Natural killer cell (primary cell): ENCODE data around the gene PLEKHA7. TPM values are rescaled to one million over a fixed set of nuclear protein-coding genes. Genes with fewer than 3 reads are reported as not detected.

ENCODE experiments used
- ATAC-seq, 3 donors: fragments of 150-1000 bp in 2 of 3; fragments of 200-7000 bp in 1 of 3; cut with Tn5 transposase; 1 replicate in 1 of 3; 2 replicates in 2 of 3; pipeline ENCODE4 v1.10.0; 2021; ENCODE audit warnings: mild to moderate bottlenecking in 2 of 3, moderate library complexity in 2 of 3
- DNase-seq, 2 donors: peaks; one replicate each; pipeline versions ENCODE4 v3.0.0 to v3.0.0-alpha.2; 2013 to 2021; ENCODE audit warnings: mixed read lengths in 1 of 2
- H3K27ac ChIP-seq: one replicate; pipeline ENCODE4 v1.5.1; 2013; ENCODE audit warnings: mild to moderate bottlenecking, low read length
- H3K27me3 ChIP-seq: one replicate; pipeline ENCODE4 v1.6.1; 2013; ENCODE audit warnings: low read length; ENCODE audit not compliant: control insufficient read depth, insufficient read depth
- H3K36me3 ChIP-seq: one replicate; pipeline ENCODE4 v1.6.1; 2013; ENCODE audit warnings: low read length; ENCODE audit not compliant: control insufficient read depth, insufficient read depth
- H3K4me1 ChIP-seq: one replicate; pipeline ENCODE4 v1.6.1; 2013; ENCODE audit warnings: low read length; ENCODE audit not compliant: control insufficient read depth, insufficient read depth
- H3K4me3 ChIP-seq: one replicate; pipeline ENCODE4 v1.5.1; 2013; ENCODE audit warnings: low read length
- H3K9me3 ChIP-seq: one replicate; pipeline ENCODE4 v1.6.1; 2013; ENCODE audit warnings: low read length; ENCODE audit not compliant: control insufficient read depth, insufficient read depth
- H3K27ac Mint-ChIP-seq, 2 donors: one replicate each; pipeline ENCODE4 v1.8.0; 2022; ENCODE audit warnings: mild to moderate bottlenecking in 2 of 2, mixed read lengths in 2 of 2, moderate library complexity in 1 of 2
- H3K27me3 Mint-ChIP-seq, 2 donors: one replicate each; pipeline ENCODE4 v1.8.0; 2022; ENCODE audit warnings: low read depth in 2 of 2, mixed read lengths in 2 of 2
- H3K36me3 Mint-ChIP-seq: one replicate; pipeline ENCODE4 v1.8.0; 2022; ENCODE audit warnings: mixed read lengths
- H3K4me1 Mint-ChIP-seq, 2 donors: one replicate each; pipeline ENCODE4 v1.8.0; 2022; ENCODE audit warnings: mixed read lengths in 2 of 2
- H3K4me3 Mint-ChIP-seq: one replicate; pipeline ENCODE4 v1.8.0; 2022; ENCODE audit warnings: mild to moderate bottlenecking, moderate library complexity, mixed read lengths
- H3K9me3 Mint-ChIP-seq, 2 donors: one replicate each; pipeline ENCODE4 v1.8.0; 2022; ENCODE audit warnings: mixed read lengths in 2 of 2
- WGBS: methylation state at CpG from one replicate; pipeline ENCODE4 v1.1.7; 2013; ENCODE audit warnings: missing lambda C conversion rate; ENCODE audit not compliant: insufficient coverage; 5-methylcytosine and 5-hydroxymethylcytosine counted together
- intact Hi-C: fragments of 100-400 bp; cut with micrococcal nuclease; formaldehyde crosslinking; loops from one replicate; pipeline ENCODE4 v1.14.2; 2022
- total RNA-seq, 4 donors: library from RNA; stranded (reverse); fragments of 120-200 nt in 1 of 4; gene quantifications; one replicate each; pipeline versions ENCODE4 v1.2.3 to v1.2.4, GENCODE V29; 2013 to 2022
- TF ChIP-seq, protein P1 (sequence below): fragments of 200-600 bp; IDR thresholded peaks from one replicate; pipeline ENCODE4 v1.8.0; 2022; ENCODE audit warnings: antibody characterized with exemption

Gene PLEKHA7
- total RNA-seq, 3 donors from 2014 or later (not counting 1 experiment from before 2014, with no cell fraction given): 1.00 to 2.5 (median 1.3) TPM

DNA sequence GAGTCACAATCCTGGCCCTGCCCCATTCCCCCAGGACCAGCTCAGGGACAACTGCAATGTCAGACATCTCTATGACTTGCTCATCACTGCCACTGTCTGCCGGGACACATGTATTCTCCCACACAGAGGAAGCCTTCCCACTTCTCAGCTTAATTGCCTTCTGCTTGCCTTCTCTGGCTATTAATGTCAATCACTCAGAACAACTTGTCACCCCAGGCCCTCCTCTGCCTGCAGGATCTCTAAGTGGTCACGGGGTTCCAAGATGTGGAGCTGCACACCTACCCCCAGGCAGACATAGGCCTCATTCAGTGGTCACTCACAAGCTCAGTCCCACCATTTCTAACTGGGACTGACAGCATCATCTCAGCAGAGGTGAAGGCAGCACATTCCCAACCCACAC, 15.1 kb downstream of the PLEKHA7 start:
- TF ChIP-seq, protein P1, sequence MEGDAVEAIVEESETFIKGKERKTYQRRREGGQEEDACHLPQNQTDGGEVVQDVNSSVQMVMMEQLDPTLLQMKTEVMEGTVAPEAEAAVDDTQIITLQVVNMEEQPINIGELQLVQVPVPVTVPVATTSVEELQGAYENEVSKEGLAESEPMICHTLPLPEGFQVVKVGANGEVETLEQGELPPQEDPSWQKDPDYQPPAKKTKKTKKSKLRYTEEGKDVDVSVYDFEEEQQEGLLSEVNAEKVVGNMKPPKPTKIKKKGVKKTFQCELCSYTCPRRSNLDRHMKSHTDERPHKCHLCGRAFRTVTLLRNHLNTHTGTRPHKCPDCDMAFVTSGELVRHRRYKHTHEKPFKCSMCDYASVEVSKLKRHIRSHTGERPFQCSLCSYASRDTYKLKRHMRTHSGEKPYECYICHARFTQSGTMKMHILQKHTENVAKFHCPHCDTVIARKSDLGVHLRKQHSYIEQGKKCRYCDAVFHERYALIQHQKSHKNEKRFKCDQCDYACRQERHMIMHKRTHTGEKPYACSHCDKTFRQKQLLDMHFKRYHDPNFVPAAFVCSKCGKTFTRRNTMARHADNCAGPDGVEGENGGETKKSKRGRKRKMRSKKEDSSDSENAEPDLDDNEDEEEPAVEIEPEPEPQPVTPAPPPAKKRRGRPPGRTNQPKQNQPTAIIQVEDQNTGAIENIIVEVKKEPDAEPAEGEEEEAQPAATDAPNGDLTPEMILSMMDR: no peak
- intact Hi-C loops: no loop called here
- Mint-ChIP-seq H3K4me1 (no peaks in the 10 kb centered on the region), H3K9me3 (no peaks in the 10 kb centered on the region), H3K4me3 (no peak overlapping the region), H3K36me3 (no peaks in the 10 kb centered on the region), H3K27me3 (peaks cover 0 to 3% of the 10 kb centered on the region in 2 donors), H3K27ac (no peak overlapping the region)
- no peak overlapping the region for H3K4me3 ChIP-seq
- H3K27me3 ChIP-seq: no peaks in the 10 kb centered on the region
- ATAC-seq (no peak), DNase-seq (no peak)
- 90% methylated on average over 2 of the region's 2 CpGs for WGBS
- H3K9me3 ChIP-seq: no peaks in the 10 kb centered on the region
- no peaks in the 10 kb centered on the region for H3K4me1 ChIP-seq
- no peaks in the 10 kb centered on the region for H3K36me3 ChIP-seq
- no peak overlapping the region for H3K27ac ChIP-seq

DNA sequence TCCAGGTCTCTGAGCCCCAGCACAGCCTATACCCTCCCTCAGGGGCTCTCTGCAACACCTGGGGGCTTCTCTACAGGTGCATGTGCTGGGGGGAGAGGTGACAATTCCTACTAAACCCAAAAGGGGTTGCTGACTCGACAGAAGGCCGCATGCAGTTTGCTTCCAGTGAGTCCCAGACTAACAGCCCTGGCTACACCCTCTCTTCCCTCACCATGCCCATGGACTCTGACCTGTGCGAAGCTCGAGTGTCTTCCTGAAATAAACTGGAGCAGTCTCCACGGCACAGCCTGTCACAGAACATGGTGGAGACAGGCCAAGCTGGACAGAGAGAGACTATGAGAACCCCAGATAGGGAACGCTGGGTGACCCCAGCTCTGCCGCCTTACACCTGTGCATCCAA, 16.6 kb downstream of the PLEKHA7 start:
- TF ChIP-seq, protein P1: no peak

DNA sequence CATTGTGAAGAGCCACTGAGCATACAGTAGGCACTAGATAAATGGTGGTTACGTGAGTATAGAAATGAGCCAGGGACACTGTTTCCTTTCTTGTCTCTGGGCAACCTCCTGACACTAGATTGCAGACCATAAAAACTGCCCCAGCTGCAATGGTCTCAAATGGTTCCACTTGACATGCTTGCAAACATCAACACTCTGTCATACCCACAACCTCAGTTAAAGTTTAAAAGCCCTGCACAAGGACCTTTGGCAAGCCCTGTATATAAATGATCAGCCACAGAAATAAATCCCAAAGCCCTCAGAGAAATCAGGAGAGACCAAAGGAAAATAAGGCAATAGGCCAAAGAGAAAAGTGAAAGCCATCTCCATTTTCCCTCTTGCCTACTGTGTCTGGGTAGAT, 20.7 kb downstream of the PLEKHA7 start:
- Histone ChIP-seq H3K27me3 (no peaks in the 10 kb centered on the region), H3K4me3 (no peak overlapping the region), H3K27ac (no peak overlapping the region), H3K4me1 (no peaks in the 10 kb centered on the region), H3K36me3 (no peaks in the 10 kb centered on the region), H3K9me3 (no peaks in the 10 kb centered on the region)
- H3K36me3 Mint-ChIP-seq: no peaks in the 10 kb centered on the region
- no peak overlapping the region for H3K27ac Mint-ChIP-seq
- intact Hi-C loops: no loop called here
- no peaks in the 10 kb centered on the region for H3K9me3 Mint-ChIP-seq
- no peak for DNase-seq
- no peak for ATAC-seq
- no peak overlapping the region for H3K4me3 Mint-ChIP-seq
- TF ChIP-seq, protein P1: no peak
- WGBS: 94% methylated on average over 1 of the region's 1 CpG
- no peaks in the 10 kb centered on the region for H3K4me1 Mint-ChIP-seq
- no peaks in the 10 kb centered on the region for H3K27me3 Mint-ChIP-seq

More for the DNA sequence above, 16.6 kb downstream of the PLEKHA7 start:
- Histone ChIP-seq H3K27ac (no peak overlapping the region), H3K4me1 (no peaks in the 10 kb centered on the region), H3K9me3 (no peaks in the 10 kb centered on the region), H3K36me3 (no peaks in the 10 kb centered on the region), H3K4me3 (no peak overlapping the region), H3K27me3 (no peaks in the 10 kb centered on the region)
- Mint-ChIP-seq H3K27me3 (peaks cover 0 to 3% of the 10 kb centered on the region in 2 donors), H3K4me1 (no peaks in the 10 kb centered on the region), H3K9me3 (no peaks in the 10 kb centered on the region), H3K36me3 (no peaks in the 10 kb centered on the region), H3K4me3 (no peak overlapping the region), H3K27ac (no peak overlapping the region)
- intact Hi-C loops: no loop called here
- ATAC-seq: no peak
- no peak for DNase-seq
- 86% methylated on average over 7 of the region's 7 CpGs for WGBS

DNA sequence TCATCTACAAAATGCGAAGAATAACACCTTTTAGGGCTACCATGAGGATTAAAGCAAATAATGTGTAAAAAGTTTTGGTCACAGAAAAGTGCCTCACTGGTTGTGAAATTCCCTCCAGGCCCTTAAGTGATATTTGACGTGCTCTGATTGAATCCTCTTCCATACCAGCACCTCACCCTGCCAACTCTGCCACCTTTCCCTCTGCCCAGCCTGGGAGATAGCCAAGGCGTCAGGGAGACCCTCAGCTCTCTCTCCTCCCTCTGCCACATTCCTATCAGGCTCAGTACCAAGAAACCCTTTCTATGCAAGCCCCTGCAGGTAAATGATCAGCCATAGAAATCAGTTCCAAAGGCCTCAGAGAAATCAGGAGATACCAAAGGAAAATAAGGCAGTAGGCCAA, 21.4 kb downstream of the PLEKHA7 start:
- no peaks in the 10 kb centered on the region for H3K36me3 ChIP-seq
- intact Hi-C loops: no loop called here
- TF ChIP-seq, protein P1: no peak
- no peak overlapping the region for H3K27ac ChIP-seq
- no peak overlapping the region for H3K4me3 ChIP-seq
- no peak for DNase-seq
- Mint-ChIP-seq H3K9me3 (no peaks in the 10 kb centered on the region), H3K27ac (no peak overlapping the region), H3K4me3 (no peak overlapping the region), H3K36me3 (no peaks in the 10 kb centered on the region), H3K4me1 (peaks cover under 1% of the 10 kb centered on the region in 2 donors), H3K27me3 (no peaks in the 10 kb centered on the region)
- WGBS: 94% methylated on average over 3 of the region's 3 CpGs
- no peaks in the 10 kb centered on the region for H3K9me3 ChIP-seq
- no peaks in the 10 kb centered on the region for H3K27me3 ChIP-seq
- ATAC-seq: no peak
- H3K4me1 ChIP-seq: peaks cover under 1% of the 10 kb centered on the region
